SKM-1 (cell line): ENCODE data around the gene DLG2.
"Not testable (repeated sequence)": the region's sequence is repeated elsewhere in the genome, so short reads cannot be mapped to it uniquely, and the experiment has no call there.

Experiments
- DNase-seq: peaks from one replicate; lab custom pipeline; 2025; ENCODE audit not compliant: unreplicated experiment; lab: John Stamatoyannopoulos, UW

DLG2 gene

GRCh38 chr11:85127349-85127748, 499.8 kb downstream of the DLG2 start:
- DNase-seq: no peak

GRCh38 chr11:85123752-85124231, 503.4 kb downstream of the DLG2 start:
- no peak for DNase-seq

- no peak for DNase-seq
These were observed 509.0 kb downstream of the DLG2 start for GRCh38 chr11:85118151-85118550.

GRCh38 chr11:85115798-85116197, 511.3 kb downstream of the DLG2 start:
- DNase-seq: no peak

- no peak for DNase-seq
These were observed 512.4 kb downstream of the DLG2 start for GRCh38 chr11:85114786-85115185.

GRCh38 chr11:85110246-85110645, 516.9 kb downstream of the DLG2 start:
- not testable (repeated sequence) for DNase-seq

- DNase-seq: no peak
These were observed 518.0 kb downstream of the DLG2 start for GRCh38 chr11:85109141-85109540.

- DNase-seq: no peak
These were observed 521.3 kb downstream of the DLG2 start for GRCh38 chr11:85105868-85106267.

GRCh38 chr11:85099522-85099921, 527.6 kb downstream of the DLG2 start:
- no peak for DNase-seq

- no peak for DNase-seq
These were observed 528.1 kb downstream of the DLG2 start for GRCh38 chr11:85098996-85099395.

- no peak for DNase-seq
These were observed 530.2 kb downstream of the DLG2 start for GRCh38 chr11:85096939-85097338.

- DNase-seq: no peak
These were observed 531.9 kb downstream of the DLG2 start for GRCh38 chr11:85095239-85095638.

GRCh38 chr11:85094795-85095194, 532.3 kb downstream of the DLG2 start:
- DNase-seq: no peak

GRCh38 chr11:85089654-85090053, 537.5 kb downstream of the DLG2 start:
- DNase-seq: no peak

- DNase-seq: no peak
These were observed 538.9 kb downstream of the DLG2 start for GRCh38 chr11:85088286-85088685.

GRCh38 chr11:85086504-85087284, 540.5 kb downstream of the DLG2 start:
- DNase-seq: no peak

GRCh38 chr11:85076535-85077330, 550.4 kb downstream of the DLG2 start:
- DNase-seq: no peak

GRCh38 chr11:85062659-85063058, 564.5 kb downstream of the DLG2 start:
- no peak for DNase-seq

GRCh38 chr11:85052636-85053035, 574.5 kb downstream of the DLG2 start:
- no peak for DNase-seq

- no peak for DNase-seq
These were observed 578.3 kb downstream of the DLG2 start for GRCh38 chr11:85048801-85049200.

- DNase-seq: no peak
These were observed 581.4 kb downstream of the DLG2 start for GRCh38 chr11:85045716-85046115.

GRCh38 chr11:85044911-85045310, 582.2 kb downstream of the DLG2 start:
- DNase-seq: no peak
